Activated T-cell treated with anti-CD3 and anti-CD28 coated beads, Interleukin-2, amount 50 U/mL, for 48 hours (primary cell): ENCODE measurements around the gene FAM174B.
"Not testable (repeated sequence)": the region's sequence is repeated elsewhere in the genome, so short reads cannot be mapped to it uniquely, and the experiment has no call there.

Source experiments
- DNase-seq, 2 experiments: peaks; one replicate each; pipeline ENCODE4 v3.0.0-alpha.2; 2020

The FAM174B gene

DNA sequence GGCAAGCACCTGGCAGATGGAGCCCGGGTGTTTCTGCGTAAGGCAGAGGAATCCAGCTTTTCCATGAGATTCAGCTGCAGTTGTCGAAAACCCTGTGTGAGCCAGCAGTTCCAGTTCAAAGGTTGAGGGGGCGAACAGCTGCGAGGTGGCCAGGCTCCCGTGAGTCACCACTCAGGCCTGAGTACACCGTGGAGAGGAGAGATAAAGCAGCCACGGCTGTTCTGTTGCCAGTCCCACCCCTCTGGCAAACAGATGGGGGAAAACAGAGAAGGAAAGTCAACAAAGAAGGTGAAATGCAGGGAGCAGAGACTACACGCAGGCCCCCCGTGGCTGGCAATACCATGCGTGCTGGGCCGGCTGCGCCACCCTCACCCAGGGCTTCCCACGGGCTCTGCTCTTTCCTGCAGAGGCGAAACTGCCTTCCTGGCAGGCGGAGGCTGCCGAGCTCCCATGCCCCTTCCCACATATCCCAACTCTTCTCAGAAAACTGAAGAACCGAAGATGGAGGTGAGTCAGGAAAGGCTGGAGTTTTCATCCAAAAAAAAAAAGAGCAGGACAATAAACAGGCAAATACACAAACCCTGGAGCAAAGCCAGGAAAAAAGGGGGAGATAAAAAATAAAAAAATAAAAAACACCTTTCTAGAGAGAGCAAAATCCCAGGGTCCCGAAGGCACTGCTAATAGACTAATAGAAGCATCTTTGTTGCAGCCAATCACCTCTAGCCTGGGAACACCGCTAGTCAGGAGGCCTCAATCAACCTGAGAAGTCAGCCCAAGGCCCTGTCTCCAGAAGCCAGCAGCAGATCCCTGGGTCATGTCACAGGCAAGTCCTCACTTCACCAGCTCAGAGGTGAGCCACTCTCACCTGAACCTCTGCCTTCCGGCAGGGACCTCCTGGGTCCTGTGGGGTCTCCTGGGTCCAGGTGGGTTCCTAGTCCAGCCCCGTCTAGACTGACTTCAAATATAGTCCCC, 37.7 kb downstream of the FAM174B start:
- no peak for DNase-seq

DNA sequence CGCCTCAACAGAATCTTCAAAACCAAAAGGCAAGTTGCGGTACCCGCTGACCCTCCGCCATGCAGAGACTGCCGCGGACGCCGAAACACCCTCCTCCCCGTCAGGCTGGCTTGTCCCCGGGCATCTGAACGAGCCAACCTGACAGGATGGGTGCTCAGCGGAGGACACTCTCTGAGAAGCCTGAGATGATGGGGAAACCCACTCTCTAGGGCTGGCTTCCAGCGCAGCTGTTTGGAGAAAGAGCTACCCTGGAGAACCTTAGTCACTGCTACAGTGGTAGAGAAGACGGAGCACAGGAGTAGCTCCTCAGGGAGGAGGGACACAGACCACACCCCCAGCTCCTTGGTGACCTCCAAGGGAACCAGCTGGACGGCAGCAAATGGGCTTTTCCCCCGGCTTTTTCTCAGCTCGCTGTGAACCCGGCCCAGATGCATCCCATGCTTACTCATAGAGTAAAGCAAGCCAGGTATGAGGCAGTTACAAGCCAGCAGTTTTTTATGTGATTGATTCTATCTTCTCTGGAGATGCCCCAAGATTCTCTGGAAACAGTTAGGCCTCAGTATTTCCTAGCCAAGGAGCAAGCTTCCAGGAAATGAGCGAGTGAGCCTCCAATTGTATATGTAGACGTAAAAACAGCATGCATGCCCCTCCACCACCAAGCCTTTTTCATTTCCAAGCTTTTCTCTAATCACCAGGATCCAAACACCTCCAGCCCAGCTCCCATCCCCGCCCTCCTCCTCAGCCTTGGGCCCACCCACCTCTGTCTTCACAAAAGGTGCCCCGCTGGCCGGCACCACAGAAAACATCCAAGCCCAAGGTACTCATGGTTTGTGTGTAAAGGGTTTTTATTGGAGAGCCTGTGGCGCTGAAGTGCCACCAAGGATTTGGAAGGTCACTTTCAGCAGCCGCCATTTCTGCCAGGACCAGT, 38.7 kb downstream of the FAM174B start:
- DNase-seq = no peak

DNA sequence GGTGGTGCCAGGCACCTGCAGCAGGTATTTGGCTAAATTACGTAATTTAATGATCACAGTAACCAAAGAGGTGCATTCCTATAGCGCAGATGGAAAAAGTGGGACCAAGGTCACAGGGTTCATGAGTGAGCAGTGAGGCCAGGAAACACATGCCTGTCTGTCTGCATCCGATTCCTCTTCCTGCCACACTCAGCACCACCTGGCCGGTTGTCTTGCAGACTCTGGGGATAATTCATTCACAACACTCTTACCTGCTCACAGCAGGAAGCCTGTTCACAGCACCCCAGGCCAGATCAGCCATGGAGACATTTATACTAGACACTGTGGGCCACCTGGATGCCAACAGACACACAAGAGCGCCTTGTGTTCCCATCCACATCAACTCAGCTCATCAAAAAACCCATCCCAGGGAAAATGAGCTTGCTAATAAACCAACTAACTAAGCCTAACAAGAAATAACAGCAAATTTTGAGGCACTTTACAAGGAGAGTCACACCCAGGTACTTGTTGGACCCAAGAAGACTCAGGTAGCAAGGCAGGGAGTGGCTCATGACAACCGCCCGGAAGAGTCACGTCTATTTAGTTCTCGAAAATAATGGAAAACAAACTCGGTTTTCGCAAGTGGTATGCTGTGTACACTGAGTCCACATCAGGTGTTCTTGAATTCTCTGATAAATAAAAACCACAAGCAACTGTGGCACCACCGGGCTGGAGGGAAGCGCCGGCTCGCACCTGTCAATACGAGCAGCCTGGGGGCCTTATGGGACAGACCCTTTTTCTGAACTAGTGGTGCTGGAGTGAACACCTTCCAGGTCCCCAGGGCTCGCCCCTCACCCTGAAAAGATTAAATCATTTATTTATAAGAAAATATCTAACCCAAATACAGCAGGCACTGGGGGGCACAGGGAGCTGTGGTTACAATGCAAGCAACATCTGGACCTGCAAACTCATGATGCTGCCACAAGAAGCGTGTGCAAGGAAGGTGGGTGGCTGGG, 40.5 kb downstream of the FAM174B start:
- no peak for DNase-seq

DNA sequence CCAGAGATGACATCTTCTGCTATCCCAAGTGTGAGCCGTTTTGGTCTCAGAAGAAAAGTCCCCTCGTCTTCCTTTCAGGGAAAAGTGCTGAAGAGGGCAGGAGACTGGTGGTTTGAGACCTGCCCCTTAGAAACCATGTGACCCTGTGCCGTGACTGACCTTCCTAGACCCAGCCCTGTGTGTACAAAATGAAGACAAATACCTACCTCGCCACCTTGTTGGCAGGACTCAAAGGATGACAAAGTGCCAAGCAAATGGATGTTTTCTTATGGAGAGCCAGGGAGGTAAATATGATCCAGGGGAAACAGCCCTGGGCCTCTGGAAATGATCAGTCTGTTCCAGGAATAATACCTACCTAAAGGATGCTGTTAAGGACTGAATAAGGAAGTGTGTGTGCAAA, 41.3 kb downstream of the FAM174B start:
- DNase-seq = no peak

DNA sequence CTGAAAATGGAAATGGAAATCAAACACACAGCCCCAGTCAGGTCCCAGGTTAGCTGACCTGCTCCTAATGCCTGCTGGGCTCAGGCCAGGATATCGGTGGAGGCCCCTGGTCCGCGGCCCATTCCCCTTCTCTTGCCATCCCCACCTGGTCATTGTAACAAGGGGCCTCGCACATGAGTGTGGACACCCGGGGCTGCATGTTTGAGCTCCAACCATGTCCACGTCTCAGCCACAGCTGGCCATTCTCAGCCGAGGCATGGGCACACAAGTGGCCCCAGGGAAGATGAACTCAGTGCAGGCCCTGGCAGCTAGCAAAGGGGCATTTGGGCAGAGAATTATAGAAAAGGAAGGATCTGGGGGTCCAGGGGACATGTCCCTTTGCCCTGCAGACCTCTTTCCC, 41.7 kb downstream of the FAM174B start:
- no peak for DNase-seq

DNA sequence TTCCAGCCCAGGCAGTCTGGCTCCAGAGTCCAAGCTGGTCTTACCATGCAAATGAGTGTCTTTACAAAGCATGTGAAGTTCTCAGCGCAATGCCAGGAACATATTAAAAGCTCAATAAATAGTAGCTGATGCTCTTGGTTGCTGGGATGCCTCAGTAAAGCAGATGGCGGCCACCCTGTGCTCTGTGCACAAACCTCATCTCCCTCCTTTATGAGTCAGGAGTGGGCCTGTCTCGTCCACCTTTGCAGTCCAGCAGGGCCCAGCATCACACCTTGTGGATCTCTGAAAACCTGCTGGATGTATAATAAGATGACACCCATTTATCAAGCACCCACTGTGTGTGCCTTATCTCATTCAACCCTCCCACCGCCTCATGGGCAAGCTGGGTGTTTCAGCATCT, 42.7 kb downstream of the FAM174B start:
- no peak for DNase-seq

DNA sequence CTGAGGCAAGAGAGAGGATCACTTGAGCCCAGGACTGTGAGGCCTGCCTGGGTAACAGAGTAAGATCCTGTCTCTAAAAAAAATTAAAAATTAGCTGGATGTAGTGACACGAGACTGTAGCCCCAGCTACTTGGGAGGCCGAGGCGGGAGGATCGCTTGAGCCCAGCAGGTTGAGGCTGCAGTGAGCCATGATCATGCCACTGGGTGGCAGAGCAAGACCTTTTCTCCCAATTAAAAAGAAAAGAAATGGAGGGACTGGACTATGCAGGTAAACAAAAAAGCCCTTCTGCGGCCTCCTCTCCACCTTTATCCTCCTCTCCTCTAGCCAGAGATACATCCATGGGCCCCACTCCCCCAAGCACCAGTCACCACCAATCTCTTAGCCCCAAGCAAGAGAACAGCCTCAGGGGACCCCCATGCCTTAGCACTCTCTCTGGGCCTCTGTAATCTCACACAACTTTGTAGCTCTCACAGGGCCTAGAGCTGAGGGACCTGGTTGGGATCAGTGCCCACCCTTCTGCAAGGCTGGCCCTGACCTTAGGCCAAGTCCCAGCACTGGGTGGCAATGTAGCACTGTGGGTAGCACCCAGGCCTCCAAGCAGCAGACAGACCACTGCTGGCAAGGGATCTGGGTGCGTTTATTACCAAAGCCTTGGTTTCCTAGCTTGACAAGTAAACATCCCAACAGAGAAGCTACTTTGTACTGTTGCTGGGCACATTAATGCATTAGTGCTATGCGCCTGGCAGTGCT, 43.4 kb downstream of the FAM174B start:
- DNase-seq = no peak

DNA sequence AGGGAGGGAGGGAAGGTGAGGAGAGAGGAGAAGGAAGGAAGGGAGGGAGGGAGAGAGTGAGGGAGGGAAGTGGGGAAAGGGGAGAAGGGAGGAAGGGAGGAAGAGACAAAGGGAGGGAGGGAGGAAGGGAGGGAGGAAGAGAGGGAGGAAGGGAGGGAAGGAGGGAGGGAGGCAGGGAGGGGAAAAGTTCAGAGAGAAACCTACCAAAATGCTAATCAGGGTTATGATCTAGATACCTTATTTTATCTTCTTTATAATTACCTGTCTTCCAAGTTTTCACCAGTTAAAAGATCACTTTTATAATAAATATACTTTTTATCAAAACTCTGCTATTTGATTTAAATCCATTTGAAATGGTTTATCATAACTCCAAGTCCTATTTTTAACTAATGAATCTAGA, 44.4 kb downstream of the FAM174B start:
- no peak for DNase-seq

DNA sequence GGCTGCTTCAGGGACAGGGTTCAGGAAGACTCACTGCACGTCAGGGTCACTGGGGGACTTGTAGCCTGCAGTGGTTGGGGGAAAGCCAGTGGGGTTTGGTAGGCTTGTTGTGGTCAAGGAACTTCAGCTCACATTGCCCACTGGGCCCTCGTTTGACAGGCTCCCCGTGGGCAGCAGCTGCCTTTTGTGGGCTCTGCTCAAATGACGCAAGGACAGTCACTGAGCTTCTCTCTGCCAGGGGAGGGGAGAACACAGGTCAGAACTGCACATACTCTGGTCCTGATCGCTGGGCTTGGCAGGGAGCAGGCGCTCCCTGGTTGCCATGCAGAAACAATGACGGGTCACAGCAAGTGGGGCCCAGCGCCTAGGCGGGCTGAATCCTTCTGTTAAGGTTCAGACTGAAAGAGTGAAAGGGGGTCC, 45.5 kb downstream of the FAM174B start:
- DNase-seq = no peak

DNA sequence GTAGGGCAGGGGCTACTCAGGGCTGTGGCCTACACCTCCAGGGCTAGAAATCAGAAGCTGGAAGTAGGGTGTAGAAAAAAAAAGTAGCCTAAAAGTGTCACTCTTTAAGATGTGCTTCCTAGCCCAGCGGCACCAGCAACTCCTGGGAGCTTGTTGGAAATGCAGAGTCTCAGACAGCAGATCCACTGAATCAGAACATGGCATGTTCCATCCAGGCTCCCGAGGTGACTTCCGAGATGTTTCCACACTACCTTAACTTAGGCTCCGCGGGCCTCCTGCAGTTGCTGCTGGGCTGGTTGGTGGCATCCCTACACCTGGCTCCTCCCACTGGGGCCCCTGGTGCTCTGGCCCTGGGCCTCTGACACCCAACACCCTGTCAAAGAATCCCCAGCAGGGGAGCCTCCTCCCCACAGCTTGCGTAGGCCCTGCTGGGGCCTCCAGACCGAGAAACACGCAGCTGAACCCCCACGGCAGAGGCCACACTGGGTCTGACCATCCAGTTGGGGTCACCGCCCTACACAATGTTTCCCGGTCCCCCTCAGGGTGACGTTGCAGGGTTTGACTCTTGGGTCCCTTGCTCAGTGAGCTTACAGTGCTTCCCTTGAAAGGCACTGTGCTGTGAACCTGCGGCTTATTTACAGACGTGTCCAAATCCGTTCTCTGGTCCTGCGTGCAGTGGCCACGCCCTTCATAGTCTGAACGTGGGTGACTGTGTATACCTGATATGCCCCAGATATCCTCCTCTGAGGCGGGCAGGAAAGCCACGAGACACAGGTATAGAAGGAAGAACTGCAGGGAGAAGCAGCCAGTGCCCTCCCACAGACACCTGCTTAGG, 46.5 kb downstream of the FAM174B start:
- no peak for DNase-seq

DNA sequence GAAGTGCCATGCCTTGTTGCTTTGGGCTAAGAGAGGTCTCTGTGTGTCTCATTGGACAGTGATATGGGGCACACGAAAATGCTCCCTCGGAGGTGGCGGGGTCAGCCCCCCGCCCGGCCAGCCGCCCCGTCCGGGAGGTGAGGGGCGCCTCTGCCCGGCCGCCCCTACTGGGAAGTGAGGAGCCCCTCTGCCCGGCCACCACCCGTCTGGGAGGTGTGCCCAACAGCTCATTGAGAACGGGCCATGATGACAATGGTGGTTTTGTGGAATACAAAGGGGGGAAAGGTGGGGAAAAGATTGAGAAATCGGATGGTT, 48.8 kb downstream of the FAM174B start:
- DNase-seq = not testable (repeated sequence)

DNA sequence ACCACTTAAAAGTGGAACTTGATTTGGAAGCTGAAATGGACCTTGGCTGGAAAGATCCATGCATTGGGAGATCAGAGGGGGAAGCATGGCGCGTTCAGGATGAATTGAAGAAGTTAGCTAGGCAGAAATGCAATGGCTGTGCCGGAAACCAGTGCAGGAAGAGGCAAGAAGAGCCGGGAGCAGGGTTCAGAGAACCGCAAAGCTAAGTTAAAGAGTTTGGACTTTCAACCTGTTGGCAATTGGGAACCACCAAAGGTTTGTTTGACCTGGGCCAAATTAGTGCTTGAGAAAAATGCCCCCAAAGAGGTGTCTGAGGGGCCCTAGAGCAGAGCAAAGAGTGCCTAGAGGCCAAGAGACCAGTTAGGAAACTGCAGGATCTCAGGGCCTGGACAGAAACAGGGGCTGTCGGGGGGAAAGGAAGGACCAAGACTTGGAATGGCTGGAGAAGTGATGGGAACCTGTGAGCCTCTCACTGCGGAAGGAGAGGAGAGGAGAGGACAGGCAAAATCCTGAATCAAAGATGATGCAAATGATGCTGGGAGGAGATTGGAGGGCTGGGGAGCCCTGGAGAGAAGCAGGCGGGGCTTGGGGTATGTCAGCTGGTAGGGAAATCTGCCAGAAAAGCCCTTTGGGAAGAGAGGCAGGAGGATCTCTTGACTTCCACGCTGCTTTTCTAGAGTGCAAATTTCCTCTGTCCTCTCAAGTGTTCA, 49.3 kb downstream of the FAM174B start:
- DNase-seq = no peak

DNA sequence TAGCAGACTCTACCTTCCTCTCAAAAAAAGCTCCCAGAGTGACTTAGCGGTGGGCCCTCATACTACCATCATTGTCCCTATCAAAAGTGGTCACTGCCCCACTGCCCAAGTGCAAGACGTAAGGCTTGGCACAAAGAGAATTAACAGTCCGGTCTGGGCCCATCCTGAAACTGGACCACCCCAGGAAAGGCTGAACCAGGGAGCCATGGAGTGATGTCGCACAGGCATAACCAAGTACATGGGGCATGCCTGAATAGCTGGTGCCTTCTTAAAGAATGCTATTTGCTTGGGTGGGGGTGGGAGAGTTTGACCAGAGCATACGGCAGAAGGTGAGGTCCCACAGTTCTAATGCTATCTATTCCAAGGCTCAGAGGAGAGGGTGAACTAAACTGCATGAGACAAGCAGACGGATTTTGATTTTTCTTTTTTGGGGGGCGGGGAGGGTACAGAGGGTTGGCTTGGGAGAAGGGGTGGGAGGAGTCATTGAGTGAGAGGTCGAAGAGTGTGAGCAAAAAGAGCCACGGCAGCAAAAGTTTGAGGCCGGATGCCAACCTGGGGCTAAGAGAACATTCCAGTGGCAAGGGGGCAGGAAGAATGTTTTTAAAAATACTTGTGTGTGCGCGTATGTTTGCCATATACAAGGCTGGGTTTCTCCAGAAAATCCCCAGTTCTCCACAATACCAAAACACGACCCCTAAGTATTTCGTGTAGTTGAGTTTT, 50.2 kb downstream of the FAM174B start:
- no peak for DNase-seq

DNA sequence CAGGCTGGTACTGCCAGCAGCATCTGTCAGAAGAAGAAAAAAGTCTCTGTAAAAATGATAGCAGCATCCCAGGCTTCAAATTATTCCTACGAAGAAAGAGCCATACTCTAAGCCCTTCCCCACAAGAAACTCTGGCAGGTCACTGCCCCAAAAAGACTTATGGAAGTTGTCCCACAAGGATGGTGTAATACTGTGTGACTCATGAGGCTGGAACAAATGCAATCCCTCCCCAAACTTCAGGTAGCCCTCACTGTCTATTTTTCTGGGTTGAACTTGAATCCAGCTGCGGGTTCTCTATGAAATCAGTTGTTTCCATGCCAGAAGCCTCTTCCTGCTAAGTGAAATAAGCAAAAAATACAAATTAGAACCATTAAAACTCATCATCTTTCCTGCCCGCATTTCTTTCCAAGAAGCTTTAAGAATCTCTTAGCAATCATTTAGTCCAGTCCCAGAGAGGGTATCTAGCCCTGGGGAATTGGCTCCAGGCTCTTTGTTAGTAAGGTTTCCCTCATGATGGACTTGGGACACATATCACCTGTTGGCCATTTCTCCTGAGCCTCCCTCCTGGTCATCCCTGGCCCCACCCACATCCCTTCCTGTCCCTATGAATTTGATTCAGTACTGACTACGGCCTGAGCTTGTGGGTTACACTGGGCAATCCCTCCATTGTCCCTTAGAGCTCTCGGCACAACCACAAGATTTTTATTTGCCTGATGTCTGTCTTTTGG, 51.7 kb downstream of the FAM174B start:
- no peak for DNase-seq

DNA sequence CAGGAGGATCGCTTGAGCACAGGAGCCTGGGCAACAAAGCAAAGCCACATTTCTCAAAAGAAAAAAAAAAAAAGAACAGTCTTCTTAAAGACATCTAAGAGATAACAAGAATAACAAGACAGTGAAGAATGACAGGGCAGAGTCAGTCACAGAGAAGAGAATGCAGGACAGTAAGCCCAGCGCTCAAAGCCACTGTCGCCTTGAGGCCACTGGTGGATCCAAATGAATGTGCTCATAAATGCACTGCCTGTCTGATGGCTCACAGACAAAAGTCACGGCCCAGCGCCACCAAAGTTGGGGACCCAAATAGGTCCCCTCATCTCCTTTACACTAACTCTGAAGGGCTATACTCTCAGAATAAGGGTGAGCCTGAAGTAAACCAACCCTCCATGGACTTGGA, 52.3 kb downstream of the FAM174B start:
- no peak for DNase-seq

DNA sequence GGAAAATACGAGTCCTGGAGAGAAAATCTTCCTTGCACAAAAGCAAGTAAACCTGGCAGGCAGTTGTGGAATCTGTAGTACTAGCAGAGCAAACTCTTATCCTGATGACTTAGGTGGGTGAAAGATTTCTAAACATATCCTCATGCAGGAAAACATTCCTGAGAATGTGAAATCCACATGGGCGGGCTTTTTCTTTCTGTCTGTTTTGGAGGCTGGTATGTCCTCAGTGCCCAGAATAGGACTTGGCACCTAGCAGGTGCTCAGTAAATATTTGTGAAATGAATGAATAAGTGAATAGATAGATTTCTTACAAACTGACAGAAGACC, 53.3 kb downstream of the FAM174B start:
- DNase-seq = no peak

DNA sequence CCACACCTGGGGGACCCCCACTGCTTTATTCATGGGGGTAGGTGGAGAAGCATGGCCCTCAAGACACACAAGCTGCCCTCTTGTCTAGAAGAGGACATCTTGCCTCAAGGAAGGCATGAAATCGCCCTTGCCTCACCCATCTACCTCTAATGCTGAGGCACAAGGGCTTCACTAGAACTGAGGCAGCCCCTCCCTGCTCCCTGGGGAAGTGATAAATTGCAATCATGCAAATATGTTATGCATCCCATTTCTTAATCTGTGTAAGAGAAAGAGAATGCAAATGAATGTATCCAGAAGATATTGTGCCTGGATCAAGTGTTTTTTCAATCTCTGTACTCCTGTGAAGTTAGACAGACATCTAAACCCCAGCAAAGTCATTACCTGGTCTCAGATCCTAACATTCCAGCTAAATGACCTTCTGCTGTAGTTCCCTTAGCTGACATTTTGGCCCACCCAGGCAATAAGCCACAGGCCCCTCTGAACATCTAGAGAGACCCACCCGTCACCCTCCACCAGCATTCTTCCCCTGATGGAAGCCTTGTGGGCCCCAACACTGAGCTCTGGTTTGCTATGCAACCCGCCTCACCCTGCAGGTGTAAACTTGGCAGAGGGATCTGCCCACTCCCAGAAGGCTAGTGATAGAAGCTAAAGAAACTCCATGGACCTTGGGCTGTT, 53.8 kb downstream of the FAM174B start:
- DNase-seq = no peak

DNA sequence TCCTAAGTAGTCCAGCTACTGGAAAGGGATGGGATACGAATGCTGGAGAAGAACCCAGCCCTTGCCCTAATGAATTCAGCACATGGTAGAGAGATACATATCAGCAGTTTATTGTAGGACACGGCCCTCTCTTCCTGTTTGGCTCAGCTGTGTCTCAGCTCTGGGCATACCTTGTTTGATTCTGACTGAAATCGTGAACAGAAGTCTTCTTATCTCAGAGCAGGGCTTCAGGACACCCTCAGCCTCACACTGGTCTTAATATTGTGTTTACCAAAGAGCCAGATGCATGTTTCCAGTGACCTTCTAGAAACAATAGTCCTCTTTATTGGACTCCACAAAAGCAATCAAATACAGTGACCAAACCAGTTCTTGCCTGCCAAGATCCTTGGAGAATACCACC, 54.7 kb downstream of the FAM174B start:
- DNase-seq = no peak
